ENCODE results near the gene ACVR1C. TPM values are rescaled to one million over a fixed set of nuclear protein-coding genes. Genes with fewer than 3 reads are reported as not detected.

The ACVR1C gene
- total and polyA plus RNA-seq, 2 of the 8 experiments (the other 6 are each of a cell fraction or from before 2014, with no cell fraction given) = 0.21 to 0.52 TPM

GRCh38 chr2:157497638-157498314 lies 130.9 kb downstream of the ACVR1C start:
- POLR2A ChIA-PET (ENCODE audit: partially characterized antibody) = no interaction called here
- Histone ChIP-seq H4K8ac (ENCODE audit: extremely low read depth, insufficient read depth, low read length) (no peak overlapping the region), H3K79me1 (ENCODE audit: low read depth, low read length) (no peaks in the 10 kb centered on the region), H4K20me1 (replicated peaks in 1 of 2; ENCODE audit: control insufficient read depth in 1 of 2, insufficient read depth in 2 of 2, low read length in 2 of 2) (no peaks in the 10 kb centered on the region), H3K23me2 (ENCODE audit: low read depth, low read length) (no peaks in the 10 kb centered on the region; the same call in 1 of the 2 replicates), H3K9me3 (ENCODE audit: insufficient read depth in 2 of 2, low read depth in 1 of 2, low read length in 1 of 2) (no peaks in the 10 kb centered on the region), H3K4me3 (ENCODE audit: extremely low read depth in 1 of 4, insufficient read depth in 2 of 4, low read depth in 3 of 4, low read length in 4 of 4) (no peak overlapping the region), H3K4ac (replicated peaks; ENCODE audit: insufficient read length, low read depth, low read length) (no peak overlapping the region), H2BK15ac (ENCODE audit: low read length) (no peak overlapping the region), H3K79me2 (ENCODE audit: control insufficient read depth in 1 of 2, insufficient read depth in 2 of 2, low read length in 2 of 2) (no peaks in the 10 kb centered on the region), H2BK20ac (ENCODE audit: low read length) (no peak overlapping the region), H2BK5ac (ENCODE audit: low read depth, low read length) (no peak overlapping the region), H3K9ac (replicated peaks in 1 of 4; ENCODE audit: extremely low read depth in 1 of 4, low read depth in 3 of 4, low read length in 3 of 4) (no peak overlapping the region), H3K56ac (replicated peaks; ENCODE audit: insufficient read length, low read depth, low read length) (no peak overlapping the region), H3K23ac (ENCODE audit: insufficient read length) (no peak overlapping the region), H3K14ac (ENCODE audit: insufficient read length) (no peak overlapping the region), H3K4me2 (ENCODE audit: insufficient read depth in 1 of 2, low read depth in 2 of 2, low read length in 2 of 2) (no peak overlapping the region), H3K36me3 (ENCODE audit: control insufficient read depth in 2 of 4, insufficient read depth in 4 of 4, low read length in 3 of 4) (no peaks in the 10 kb centered on the region), H2BK12ac (ENCODE audit: low read depth, low read length) (no peak overlapping the region), H3K18ac (ENCODE audit: extremely low read depth, low read length) (no peak overlapping the region), H3K27me3 (replicated peaks in 1 of 4; ENCODE audit: control insufficient read depth in 3 of 4, extremely low read depth in 1 of 4, insufficient read depth in 3 of 4, low read length in 3 of 4) (no peaks in the 10 kb centered on the region), H2AFZ (ENCODE audit: low read length) (no peak overlapping the region), H3K27ac (ENCODE audit: low read depth, low read length) (no peak overlapping the region), H4K91ac (replicated peaks; ENCODE audit: insufficient read length, low read length) (no peak overlapping the region), H3K4me1 (replicated peaks in 1 of 4; ENCODE audit: control insufficient read depth in 3 of 4, insufficient read depth in 4 of 4, low read length in 3 of 4) (no peaks in the 10 kb centered on the region), H4K5ac (ENCODE audit: insufficient read length, low read depth, low read length) (no peak overlapping the region), H2AK5ac (ENCODE audit: low read depth, low read length) (no peak overlapping the region), H2BK120ac (replicated peaks; ENCODE audit: low read depth, low read length) (no peak overlapping the region)
- DNase-seq (ENCODE audit: low read depth in 1 of 2, low spot score in 2 of 2) (no peak), FAIRE-seq (peak; percentile 89)
- CTCF ChIA-PET (ENCODE audit: partially characterized antibody) = interaction anchor here (0.6 to 2.9 kb wide), 21 partner anchors 9 to 1188 kb away, joined by 3 to 13 read pairs (median 3); partner anchors contain the start of gene ACVR1C
- 42% methylated on average over 7 of the region's 7 CpGs; no CpG with 5 or more reads in 1 of the 2 experiments for WGBS, 2 experiments (ENCODE audit: extremely low coverage in 1 of 2, insufficient coverage in 1 of 2, insufficient read length in 1 of 2, insufficient replicate concordance in 2 of 2, low coverage in 1 of 2, low lambda C conversion rate in 2 of 2, missing lambda C conversion rate in 1 of 2)
- TF ChIP-seq GABPA (IDR thresholded peaks at IDR 0.05; ENCODE audit: borderline replicate concordance, insufficient read depth, low read length) (no peak), POLR2AphosphoS5 (IDR thresholded peaks at IDR 0.05; ENCODE audit: low read depth, low read length) (no peak), RBBP5 (IDR thresholded peaks at IDR 0.05; ENCODE audit: borderline replicate concordance, low read depth, low read length) (no peak), NRF1 (IDR thresholded peaks at IDR 0.05; ENCODE audit: low read depth, low read length) (no peak), USF2 (IDR thresholded peaks at IDR 0.05; ENCODE audit: low read length) (no peak), SIRT6 (IDR thresholded peaks at IDR 0.05; ENCODE audit: low read length) (no peak), CTCF (IDR thresholded peaks at IDR 0.05; ENCODE audit: control extremely low read depth in 1 of 3, insufficient read depth in 1 of 3, low read depth in 1 of 3, low read length in 3 of 3) (peak in 2 of 3 experiments; percentile 75 to 87; a peak in 3 of 4 replicates)

All from H1 (cell line).